Right ventricle myocardium superior (tissue), 1 donor: ENCODE data around the gene ROBO1. TPM values are rescaled to one million over a fixed set of nuclear protein-coding genes. Genes with fewer than 3 reads are reported as not detected.
A peak's percentile ranks its signal among the peaks of the same experiment; 100 is the strongest.
"Not testable (repeated sequence)": the region's sequence is repeated elsewhere in the genome, so short reads cannot be mapped to it uniquely, and the experiment has no call there.

Experiments
- ATAC-seq: fragments of 200-7000 bp; cut with Tn5 transposase; one replicate; pipeline ENCODE4 v1.9.1; 2020; ENCODE audit warnings: mild to moderate bottlenecking; ENCODE audit not compliant: poor library complexity
- DNase-seq: peaks from one replicate; pipeline ENCODE4 v3.0.0-alpha.2; 2020
- intact Hi-C: fragments of 100-400 bp; cut with DNase I; formaldehyde crosslinking; loops from one replicate; pipeline ENCODE4 v1.11.2; 2022
- total RNA-seq: library from RNA; stranded (reverse); fragmentation: NEBNext Ultra II Directional; extraction: Animal tissue kit (Norgen Biotek cat#: 25700); gene quantifications from one replicate; pipeline ENCODE4 v1.2.1, GENCODE V29; 2021
- donor health status: DM: no; HTN: yes; CAD: no; lungs with severe emphysema.

Gene ROBO1
- total RNA-seq, 1 donor from 2014 or later, result 6.7 TPM

GRCh38 chr3:79245284-79246138 lies 522.3 kb downstream of the ROBO1 start:
- DNase-seq (no peak), ATAC-seq (no peak)
- intact Hi-C loops, result no loop called here

- intact Hi-C loops, result no loop called here
- no peak for DNase-seq
- no peak for ATAC-seq
These were observed 531.3 kb downstream of the ROBO1 start for GRCh38 chr3:79236496-79236895.

GRCh38 chr3:79233431-79234060 lies 534.3 kb downstream of the ROBO1 start:
- intact Hi-C loops, result no loop called here
- ATAC-seq (no peak), DNase-seq (no peak)

- intact Hi-C loops, result no loop called here
- no peak for ATAC-seq
- DNase-seq, result no peak
These were observed 537.5 kb downstream of the ROBO1 start for GRCh38 chr3:79230266-79230665.

GRCh38 chr3:79217096-79217495 lies 550.7 kb downstream of the ROBO1 start:
- ATAC-seq, result no peak
- no peak for DNase-seq
- intact Hi-C loops, result no loop called here

- intact Hi-C loops, result no loop called here
- no peak for DNase-seq
- no peak for ATAC-seq
These were observed 552.5 kb downstream of the ROBO1 start for GRCh38 chr3:79215286-79215685.

- DNase-seq (peak; percentile 17), ATAC-seq (no peak)
- intact Hi-C loops, result no loop called here
These were observed 556.0 kb downstream of the ROBO1 start for GRCh38 chr3:79211586-79212359.

GRCh38 chr3:79204351-79204750 lies 563.4 kb downstream of the ROBO1 start:
- no peak for DNase-seq
- no peak for ATAC-seq
- intact Hi-C loops, result no loop called here

GRCh38 chr3:79203144-79203519 lies 564.7 kb downstream of the ROBO1 start:
- DNase-seq (no peak), ATAC-seq (no peak)
- intact Hi-C loops, result no loop called here

GRCh38 chr3:79202471-79203143 lies 565.2 kb downstream of the ROBO1 start:
- DNase-seq, result no peak
- intact Hi-C loops, result no loop called here
- ATAC-seq, result no peak

GRCh38 chr3:79200456-79200855 lies 567.3 kb downstream of the ROBO1 start:
- ATAC-seq, result no peak
- intact Hi-C loops, result no loop called here
- no peak for DNase-seq

GRCh38 chr3:79199966-79200365 lies 567.8 kb downstream of the ROBO1 start:
- ATAC-seq (no peak), DNase-seq (no peak)
- intact Hi-C loops, result no loop called here

GRCh38 chr3:79187426-79187825 lies 580.4 kb downstream of the ROBO1 start:
- no peak for DNase-seq
- no peak for ATAC-seq
- intact Hi-C loops, result no loop called here

GRCh38 chr3:79184251-79184650 lies 583.5 kb downstream of the ROBO1 start:
- ATAC-seq (no peak), DNase-seq (no peak)
- intact Hi-C loops, result no loop called here

GRCh38 chr3:79183496-79183895 lies 584.3 kb downstream of the ROBO1 start:
- DNase-seq, result no peak

GRCh38 chr3:79178471-79179180 lies 589.2 kb downstream of the ROBO1 start:
- ATAC-seq (no peak), DNase-seq (no peak)
- intact Hi-C loops, result no loop called here

More at GRCh38 chr3:79183496-79183895, 584.3 kb downstream of the ROBO1 start:
- ATAC-seq, result no peak
- intact Hi-C loops, result no loop called here

- ATAC-seq, result no peak
- DNase-seq, result no peak
- intact Hi-C loops, result no loop called here
These were observed 591.9 kb downstream of the ROBO1 start for GRCh38 chr3:79175870-79176269.

- DNase-seq, ATAC-seq, intact Hi-C loops: not testable (repeated sequence)
These were observed 594.5 kb downstream of the ROBO1 start for GRCh38 chr3:79173259-79173658.
